Sigmoid colon (tissue), 4 donors: ENCODE measurements around the gene ACBD6.

Source experiments
- CTCF ChIP-seq, 4 experiments: fragments of 450-650 bp in 3 of 4; fragments of 200-600 bp in 1 of 4; IDR thresholded peaks; one replicate each; pipeline ENCODE4 v1.5.1; 2016 to 2019; ENCODE audit warnings: antibody characterized with exemption in 4 of 4, mild to moderate bottlenecking in 3 of 4, moderate library complexity in 2 of 4
- POLR2A ChIP-seq, 2 donors: fragments of 450-650 bp; IDR thresholded peaks; one replicate each; pipeline ENCODE4 v1.6.1; 2016; ENCODE audit warnings: antibody characterized with exemption in 2 of 2, mild to moderate bottlenecking in 2 of 2, moderate library complexity in 2 of 2
- POLR2AphosphoS5 ChIP-seq, 4 donors: sonication (generic); formaldehyde crosslinking; IDR thresholded peaks; one replicate each; pipeline ENCODE4 v1.6.1; 2017; ENCODE audit warnings: antibody characterized with exemption in 4 of 4

- TF ChIP-seq CTCF (IDR thresholded peaks at IDR 0.05) (no peak), POLR2A (IDR thresholded peaks at IDR 0.05) (no peak), POLR2AphosphoS5 (IDR thresholded peaks at IDR 0.05) (no peak)
These were observed 213.4 kb downstream of the ACBD6 start for GRCh38 chr1:180288940-180289339.
